GM08714 (cell line): ENCODE results near the gene NLRP6.

Experiments
- H3K4me3 ChIP-seq: fragments of 200-500 bp; sonication (Bioruptor generic); 2 replicates; pipeline ENCODE4 v1.5.1; 2014; ENCODE audit warnings: mild to moderate bottlenecking, low read length, inconsistent platforms
- ZNF274 ChIP-seq: IDR thresholded peaks from 2 replicates; pipeline ENCODE4 v1.6.1; 2012; ENCODE audit warnings: mild to moderate bottlenecking, low read depth, low read length

Gene NLRP6

DNA sequence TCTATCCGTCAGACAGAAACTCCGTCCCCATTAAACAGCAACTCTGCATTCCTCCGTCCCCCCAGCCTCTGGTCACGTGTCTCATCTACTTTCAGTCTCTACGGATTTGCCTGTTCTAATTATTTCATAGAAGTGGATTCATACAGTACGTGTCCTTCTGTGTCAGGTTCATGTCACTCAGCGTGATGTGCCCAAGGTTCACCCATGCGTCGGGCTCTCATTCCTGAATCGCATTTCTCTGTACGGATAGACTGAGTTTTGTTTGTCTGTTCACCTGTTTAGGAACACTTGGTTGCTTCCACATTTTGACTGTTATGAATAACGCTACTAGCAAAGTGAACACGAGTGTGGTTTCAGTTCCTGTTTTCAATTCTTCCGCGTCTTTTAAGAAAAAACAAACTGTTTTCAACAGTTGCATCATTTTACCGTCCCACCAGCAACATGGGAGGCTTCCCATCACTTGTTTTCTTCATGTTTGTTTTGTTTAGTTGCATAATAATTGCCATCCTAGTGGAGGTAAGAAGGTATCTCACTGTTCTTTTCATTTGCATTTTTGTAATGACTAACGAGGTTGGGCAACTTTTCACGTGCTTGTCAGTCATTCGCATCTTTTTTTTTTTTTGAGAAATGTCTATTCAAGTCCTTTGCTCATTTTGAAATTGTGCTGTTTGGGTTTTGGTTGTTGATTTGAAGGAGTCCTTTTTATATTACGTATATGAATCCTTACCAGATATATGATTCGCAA is 8.9 kb upstream of the NLRP6 start:
- TF ChIP-seq ZNF274: no peak
- H3K4me3 ChIP-seq: peak overlapping the region; percentile 68; the same call in 1 of the 2 replicates

DNA sequence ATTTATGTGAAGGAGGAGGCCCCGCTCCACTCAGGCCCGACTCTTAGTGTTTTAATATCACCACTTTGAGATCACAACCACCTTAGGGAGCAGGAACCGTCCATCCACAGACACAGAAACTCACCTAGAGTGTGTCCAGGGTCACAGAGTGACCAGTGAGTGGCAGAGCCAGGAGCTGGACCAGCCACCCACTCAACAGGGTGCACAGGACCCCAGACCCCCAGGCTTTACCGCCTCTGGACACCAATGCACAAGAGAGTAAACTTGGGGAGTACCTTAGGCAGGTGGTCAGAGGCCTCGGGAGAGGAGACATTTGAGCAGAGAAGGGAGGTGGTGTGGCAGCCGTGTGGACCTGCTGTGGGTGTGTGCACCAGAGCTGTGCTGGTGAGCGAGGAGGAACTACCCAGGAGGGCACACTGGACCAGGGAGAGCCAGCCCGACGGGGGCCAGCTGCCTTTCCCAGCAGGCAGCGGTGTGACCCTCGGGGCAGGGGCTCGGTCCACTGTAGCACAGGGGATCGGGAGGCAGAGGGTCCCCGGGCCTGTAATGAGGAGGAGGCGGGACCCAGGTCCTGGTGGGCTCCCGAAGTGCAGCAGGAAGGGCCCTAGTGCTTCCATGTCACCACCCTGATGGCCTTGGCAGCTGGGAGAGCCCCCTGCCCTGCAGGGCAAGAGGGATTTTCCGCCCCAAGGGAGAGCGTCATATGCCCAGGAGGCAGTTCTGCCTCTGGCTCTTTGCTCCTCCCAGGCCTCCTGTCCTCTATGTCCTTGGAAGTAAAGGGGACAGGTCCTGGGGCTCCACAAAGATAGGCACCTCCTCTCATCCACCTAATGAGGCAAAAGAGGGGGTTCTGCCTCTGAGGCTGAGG is 7.5 kb upstream of the NLRP6 start:
- TF ChIP-seq ZNF274: no peak

DNA sequence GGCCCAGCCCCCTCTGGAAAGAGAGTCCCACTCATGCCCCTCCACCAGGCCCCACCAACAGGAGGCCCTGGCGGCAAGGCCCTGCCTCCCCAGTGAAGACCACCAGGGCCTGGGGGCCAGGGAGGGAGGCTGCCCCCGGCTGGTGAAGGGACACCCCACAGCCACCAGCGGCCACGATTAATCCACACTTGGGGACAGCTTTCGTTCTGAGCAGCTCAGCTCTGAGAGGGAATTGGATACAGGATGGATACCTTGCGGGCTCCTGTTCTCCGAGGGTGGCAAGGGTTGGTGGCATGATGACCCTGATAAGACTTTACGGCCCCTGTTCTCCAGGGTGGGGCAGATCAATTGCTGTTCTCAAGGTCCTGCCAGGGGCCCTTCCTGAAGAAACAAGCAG is 6.9 kb upstream of the NLRP6 start:
- H3K4me3 ChIP-seq: no peak overlapping the region
- no peak for TF ChIP-seq ZNF274

More for the DNA sequence above, 7.5 kb upstream of the NLRP6 start:
- no peak overlapping the region for H3K4me3 ChIP-seq

DNA sequence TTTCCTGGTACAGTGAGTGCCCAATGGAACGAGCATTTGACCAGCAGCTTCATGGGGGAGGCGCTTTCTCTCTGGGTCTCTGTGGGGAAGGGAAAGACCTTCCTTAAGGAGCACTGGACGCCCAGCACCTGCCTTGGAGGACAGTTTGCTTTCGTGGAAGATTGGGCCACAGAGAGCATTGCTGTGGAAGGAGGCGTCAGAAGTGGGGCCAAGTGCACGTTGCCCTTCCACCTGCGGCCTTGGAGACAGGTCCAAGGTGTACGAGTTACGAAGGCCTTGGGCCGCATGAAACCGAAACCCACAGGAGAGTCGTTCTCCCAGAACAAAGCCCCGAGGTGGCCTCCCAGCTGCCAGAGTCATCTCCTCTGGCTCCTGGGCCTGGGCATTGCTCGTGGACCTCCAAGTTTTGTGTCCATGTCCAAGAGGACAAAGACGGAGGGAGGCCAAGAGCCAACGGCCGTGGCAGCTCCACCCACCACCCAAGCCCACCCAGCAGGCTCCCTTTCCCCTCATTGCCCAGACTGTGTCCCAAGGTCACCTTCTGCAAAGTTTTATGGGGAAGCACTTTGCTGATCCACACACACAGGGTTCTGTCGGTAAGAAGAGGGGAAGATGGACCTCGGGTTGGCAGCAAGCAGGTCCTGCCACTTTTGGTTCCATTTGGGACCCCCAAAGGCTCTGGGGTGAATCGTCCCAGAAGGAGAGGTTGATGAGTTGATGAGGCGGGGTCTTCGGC is 5.8 kb upstream of the NLRP6 start:
- no peak overlapping the region for H3K4me3 ChIP-seq
- TF ChIP-seq ZNF274: no peak

DNA sequence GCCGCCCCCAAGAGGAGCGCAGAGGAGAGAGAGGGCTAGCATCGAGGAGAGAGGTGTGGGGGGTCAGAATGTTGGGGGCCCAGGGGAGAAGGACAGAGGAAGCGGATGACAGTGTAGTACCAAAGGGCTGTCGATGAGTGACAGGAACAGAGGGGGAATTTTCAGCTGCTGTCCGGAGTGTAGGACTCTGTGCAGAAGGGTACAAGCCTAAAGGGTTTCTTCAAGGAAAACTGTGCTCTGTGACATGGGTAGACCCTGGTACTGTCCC is 5.3 kb upstream of the NLRP6 start:
- no peak for TF ChIP-seq ZNF274
- H3K4me3 ChIP-seq: no peak overlapping the region

DNA sequence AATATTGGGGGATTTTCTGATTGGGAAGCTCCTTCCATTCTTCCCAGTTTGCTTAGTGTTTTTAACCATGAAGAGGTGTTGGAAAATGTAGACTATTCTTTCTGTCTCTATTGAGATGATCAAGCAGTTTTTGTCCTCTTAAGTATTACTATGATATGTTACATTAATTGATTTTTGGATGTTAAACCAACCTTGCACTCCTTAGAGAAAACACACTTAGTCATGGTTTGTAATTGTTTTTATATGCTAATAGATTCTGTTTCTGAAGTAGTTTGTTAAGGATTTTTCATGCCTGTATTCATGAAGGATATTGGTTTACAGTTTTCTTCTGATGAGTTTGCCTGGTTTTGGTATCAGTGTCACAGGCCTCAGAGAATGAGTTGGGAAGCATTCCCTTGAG is 2.0 kb upstream of the NLRP6 start:
- no peak overlapping the region for H3K4me3 ChIP-seq
- TF ChIP-seq ZNF274: no peak

DNA sequence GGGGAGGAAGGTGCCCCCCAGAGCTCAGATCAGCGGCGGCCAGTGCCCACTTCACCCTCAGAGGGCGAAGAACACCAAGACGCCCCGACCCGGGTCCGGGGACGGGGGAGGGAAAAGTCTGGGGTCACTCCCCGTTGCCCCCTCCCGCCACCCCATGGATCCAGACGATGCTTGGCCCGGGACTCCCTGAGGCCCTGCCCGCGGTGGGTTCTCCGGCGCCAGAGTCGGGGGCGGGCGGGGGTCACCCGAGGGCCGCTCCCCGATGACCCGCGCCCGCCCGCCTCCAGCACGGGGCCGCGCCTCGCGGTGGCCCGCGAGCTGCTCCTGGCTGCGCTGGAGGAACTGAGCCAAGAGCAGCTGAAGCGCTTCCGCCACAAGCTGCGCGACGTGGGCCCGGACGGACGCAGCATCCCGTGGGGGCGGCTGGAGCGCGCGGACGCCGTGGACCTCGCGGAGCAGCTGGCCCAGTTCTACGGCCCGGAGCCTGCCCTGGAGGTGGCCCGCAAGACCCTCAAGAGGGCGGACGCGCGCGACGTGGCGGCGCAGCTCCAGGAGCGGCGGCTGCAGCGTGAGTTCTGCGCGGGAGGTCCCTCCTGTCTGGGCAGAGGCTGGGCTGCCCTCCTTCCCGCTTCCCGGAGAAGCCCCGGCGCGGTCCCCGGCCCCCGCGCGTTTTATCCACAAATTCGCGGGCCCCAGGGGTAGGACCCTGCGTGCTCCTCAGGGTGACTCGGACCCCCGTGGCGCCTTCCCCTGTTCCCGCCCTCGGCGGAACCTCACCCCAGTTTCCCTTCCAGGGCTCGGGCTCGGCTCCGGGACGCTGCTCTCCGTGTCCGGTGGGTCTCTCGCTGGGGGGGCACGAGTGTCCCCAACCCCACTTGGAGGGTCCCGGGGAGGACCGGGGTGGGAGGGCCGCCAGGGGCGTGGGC is 1.1 kb downstream of the NLRP6 start:
- H3K4me3 ChIP-seq: no peak overlapping the region
- no peak for TF ChIP-seq ZNF274

DNA sequence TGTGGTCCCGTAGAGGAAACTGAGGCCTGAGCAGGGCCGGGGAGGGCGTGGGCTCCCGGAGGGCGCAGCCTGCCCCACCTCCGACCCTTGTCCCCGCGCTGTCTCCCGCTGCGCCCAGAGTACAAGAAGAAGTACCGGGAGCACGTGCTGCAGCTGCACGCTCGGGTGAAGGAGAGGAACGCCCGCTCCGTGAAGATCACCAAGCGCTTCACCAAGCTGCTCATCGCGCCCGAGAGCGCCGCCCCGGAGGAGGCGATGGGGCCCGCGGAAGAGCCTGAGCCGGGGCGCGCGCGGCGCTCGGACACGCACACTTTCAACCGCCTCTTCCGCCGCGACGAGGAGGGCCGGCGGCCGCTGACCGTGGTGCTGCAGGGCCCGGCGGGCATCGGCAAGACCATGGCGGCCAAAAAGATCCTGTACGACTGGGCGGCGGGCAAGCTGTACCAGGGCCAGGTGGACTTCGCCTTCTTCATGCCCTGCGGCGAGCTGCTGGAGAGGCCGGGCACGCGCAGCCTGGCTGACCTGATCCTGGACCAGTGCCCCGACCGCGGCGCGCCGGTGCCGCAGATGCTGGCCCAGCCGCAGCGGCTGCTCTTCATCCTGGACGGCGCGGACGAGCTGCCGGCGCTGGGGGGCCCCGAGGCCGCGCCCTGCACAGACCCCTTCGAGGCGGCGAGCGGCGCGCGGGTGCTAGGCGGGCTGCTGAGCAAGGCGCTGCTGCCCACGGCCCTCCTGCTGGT is 1.9 kb downstream of the NLRP6 start:
- TF ChIP-seq ZNF274: no peak
- no peak overlapping the region; the same call in 1 of the 2 replicates for H3K4me3 ChIP-seq

DNA sequence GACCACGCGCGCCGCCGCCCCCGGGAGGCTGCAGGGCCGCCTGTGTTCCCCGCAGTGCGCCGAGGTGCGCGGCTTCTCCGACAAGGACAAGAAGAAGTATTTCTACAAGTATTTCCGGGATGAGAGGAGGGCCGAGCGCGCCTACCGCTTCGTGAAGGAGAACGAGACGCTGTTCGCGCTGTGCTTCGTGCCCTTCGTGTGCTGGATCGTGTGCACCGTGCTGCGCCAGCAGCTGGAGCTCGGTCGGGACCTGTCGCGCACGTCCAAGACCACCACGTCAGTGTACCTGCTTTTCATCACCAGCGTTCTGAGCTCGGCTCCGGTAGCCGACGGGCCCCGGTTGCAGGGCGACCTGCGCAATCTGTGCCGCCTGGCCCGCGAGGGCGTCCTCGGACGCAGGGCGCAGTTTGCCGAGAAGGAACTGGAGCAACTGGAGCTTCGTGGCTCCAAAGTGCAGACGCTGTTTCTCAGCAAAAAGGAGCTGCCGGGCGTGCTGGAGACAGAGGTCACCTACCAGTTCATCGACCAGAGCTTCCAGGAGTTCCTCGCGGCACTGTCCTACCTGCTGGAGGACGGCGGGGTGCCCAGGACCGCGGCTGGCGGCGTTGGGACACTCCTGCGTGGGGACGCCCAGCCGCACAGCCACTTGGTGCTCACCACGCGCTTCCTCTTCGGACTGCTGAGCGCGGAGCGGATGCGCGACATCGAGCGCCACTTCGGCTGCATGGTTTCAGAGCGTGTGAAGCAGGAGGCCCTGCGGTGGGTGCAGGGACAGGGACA is 2.7 kb downstream of the NLRP6 start:
- H3K4me3 ChIP-seq: no peak overlapping the region; the same call in 1 of the 2 replicates
- no peak for TF ChIP-seq ZNF274

DNA sequence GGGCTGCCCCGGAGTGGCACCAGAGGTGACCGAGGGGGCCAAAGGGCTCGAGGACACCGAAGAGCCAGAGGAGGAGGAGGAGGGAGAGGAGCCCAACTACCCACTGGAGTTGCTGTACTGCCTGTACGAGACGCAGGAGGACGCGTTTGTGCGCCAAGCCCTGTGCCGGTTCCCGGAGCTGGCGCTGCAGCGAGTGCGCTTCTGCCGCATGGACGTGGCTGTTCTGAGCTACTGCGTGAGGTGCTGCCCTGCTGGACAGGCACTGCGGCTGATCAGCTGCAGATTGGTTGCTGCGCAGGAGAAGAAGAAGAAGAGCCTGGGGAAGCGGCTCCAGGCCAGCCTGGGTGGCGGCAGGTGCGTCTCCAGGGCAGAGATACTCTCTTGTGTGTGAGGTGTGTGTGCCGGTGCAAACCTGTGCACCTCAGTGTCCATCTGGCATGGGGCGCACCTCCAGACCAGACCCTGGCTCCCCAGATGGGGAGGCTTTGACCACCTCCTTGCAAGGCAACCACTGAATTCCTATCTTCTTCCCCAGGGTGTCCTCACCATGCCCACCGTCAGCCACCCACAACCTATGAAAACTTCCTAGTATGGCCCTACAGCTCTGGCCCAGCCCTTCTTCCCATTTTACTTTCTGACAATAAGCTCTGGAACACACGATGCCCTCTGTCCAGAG is 3.4 kb downstream of the NLRP6 start:
- no peak overlapping the region for H3K4me3 ChIP-seq

DNA sequence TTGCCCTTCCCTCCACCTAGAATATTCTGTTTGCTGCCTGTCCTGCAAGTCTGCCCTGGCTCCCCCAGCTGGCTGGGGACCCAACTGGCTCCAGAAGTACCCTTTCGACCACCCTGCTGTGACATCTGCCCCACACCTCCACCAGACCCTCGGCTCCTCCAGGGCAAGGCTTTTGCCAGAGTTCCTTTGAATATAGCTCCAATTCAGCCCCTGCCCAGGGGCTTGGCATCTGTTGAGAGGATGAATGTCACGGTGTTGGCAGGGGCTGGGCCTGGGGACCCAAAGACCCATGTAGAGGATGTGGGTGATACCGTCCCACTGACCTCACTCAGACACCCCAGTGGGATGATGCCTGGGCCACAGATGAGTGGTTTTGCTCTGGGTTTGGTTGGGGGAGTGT is 4.0 kb downstream of the NLRP6 start:
- H3K4me3 ChIP-seq: no peak overlapping the region
- TF ChIP-seq ZNF274: no peak

More for the DNA sequence above, 3.4 kb downstream of the NLRP6 start:
- no peak for TF ChIP-seq ZNF274

DNA sequence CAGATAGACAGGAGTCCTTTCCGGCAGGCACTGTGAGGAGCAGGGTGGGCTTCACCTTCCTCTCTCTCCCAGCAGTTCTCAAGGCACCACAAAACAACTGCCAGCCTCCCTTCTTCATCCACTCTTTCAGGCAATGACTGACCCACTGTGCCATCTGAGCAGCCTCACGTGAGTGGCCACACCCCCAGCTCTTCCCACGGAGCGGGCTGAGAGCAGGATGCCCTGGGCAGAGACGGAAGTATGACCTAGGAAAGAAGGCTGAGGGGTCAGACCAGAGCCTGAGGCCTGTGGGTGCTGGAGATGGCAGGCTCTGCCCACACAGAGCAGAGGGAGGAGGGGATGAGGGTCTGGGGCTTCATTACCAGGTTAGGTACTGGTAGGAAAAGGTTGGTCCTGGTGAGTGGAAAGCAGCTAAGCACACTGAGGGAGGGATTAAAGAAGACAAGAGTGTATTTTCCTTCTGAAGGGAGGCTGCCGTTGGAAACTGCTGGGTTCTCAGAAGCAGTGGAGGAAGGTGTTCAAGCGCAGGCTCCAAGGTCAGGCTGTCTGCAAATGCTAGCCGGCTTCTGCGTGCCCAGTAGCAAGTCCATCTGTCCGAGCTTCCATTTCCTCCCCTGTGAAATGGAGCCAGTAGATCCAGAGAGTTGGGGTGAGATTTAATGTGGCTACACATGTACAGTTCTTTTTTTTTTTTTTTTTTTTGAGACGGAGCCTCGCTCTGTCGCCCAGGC is 4.6 kb downstream of the NLRP6 start:
- TF ChIP-seq ZNF274: no peak

More for the DNA sequence above, 4.6 kb downstream of the NLRP6 start:
- H3K4me3 ChIP-seq: no peak overlapping the region
